MM.1S (cell line): ENCODE measurements around the gene HSD17B3.

Experiments
- EZH2 ChIP-seq: fragments of 300-600 bp; sonication (generic); optimal IDR thresholded peaks from 2 replicates; pipeline ENCODE3; 2017; ENCODE audit warnings: low read depth, mild to moderate bottlenecking, antibody characterized with exemption, low read length, mixed read lengths
- EZH2phosphoT487 ChIP-seq: fragments of 300-600 bp; sonication (generic); IDR thresholded peaks from 2 replicates; pipeline ENCODE4 v1.6.1; 2018; ENCODE audit warnings: antibody characterized with exemption, low read length
- TF ChIP-seq, protein P1 (sequence below): fragments of 300-600 bp; sonication (generic); IDR thresholded peaks from 2 replicates; pipeline ENCODE4 v1.5.1; 2016; ENCODE audit warnings: antibody characterized with exemption, low read length, mixed read lengths

DNA sequence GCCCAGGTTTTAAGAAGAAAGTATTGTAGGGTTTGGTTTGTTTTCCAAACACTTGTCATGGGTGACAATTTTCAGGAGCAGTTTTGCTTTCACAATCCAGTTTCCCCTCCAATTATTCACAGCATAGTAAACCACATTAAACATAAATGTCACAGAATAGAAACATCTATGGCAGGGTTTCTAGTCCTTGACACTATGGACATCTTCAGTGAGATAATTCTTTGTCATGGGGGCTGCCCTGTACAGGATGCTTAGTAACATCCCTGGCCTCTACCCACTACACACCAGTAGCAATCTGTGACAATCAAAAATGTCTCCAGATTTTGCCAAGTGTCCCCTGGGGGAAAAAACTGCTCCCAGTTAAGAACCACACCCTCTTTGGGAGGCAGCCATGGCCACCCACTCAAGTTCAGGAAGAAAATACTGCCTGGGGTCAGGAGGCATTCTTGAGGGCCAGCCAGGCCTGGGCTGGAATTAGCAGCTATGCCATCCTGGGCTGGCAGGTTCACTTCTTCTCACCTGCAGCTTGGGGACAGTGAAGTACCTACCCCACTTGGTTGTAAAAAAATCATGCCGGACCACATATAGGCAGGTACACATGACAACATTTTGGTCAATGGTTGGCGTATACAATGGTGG lies 116.3 kb downstream of the HSD17B3 start:
- TF ChIP-seq, protein P1, sequence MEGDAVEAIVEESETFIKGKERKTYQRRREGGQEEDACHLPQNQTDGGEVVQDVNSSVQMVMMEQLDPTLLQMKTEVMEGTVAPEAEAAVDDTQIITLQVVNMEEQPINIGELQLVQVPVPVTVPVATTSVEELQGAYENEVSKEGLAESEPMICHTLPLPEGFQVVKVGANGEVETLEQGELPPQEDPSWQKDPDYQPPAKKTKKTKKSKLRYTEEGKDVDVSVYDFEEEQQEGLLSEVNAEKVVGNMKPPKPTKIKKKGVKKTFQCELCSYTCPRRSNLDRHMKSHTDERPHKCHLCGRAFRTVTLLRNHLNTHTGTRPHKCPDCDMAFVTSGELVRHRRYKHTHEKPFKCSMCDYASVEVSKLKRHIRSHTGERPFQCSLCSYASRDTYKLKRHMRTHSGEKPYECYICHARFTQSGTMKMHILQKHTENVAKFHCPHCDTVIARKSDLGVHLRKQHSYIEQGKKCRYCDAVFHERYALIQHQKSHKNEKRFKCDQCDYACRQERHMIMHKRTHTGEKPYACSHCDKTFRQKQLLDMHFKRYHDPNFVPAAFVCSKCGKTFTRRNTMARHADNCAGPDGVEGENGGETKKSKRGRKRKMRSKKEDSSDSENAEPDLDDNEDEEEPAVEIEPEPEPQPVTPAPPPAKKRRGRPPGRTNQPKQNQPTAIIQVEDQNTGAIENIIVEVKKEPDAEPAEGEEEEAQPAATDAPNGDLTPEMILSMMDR: no peak
- TF ChIP-seq EZH2 (no peak), EZH2phosphoT487 (no peak)
